Naive B cell (primary cell): ENCODE results near the gene BSN. TPM values are rescaled to one million over a fixed set of nuclear protein-coding genes. Genes with fewer than 3 reads are reported as not detected.

Experiments
- polyA plus RNA-seq, 6 donors: library from polyadenylated mRNA; unstranded; fragments of 300-500 nt; fragmentation: Illumina TruSeq; gene quantifications; one replicate each; pipeline ENCODE4 v1.2.3, GENCODE V29; 2021; ENCODE audit warnings: low read depth in 6 of 6

The BSN gene
- polyA plus RNA-seq, 6 donors from 2014 or later: not detected

Other genes with a start within 250 kb of the BSN start
- 10 to 100 TPM; 52.5 to 81.7 (median 60.9) TPM for gene USP4, start 214.4 kb upstream of the BSN start, polyA plus RNA-seq
- 100 to 1,000 TPM; 289 to 380 (median 329) TPM for gene GPX1, start 196.1 kb upstream of the BSN start, polyA plus RNA-seq
- 1,000 to 10,000 TPM in 1 of 6 donors, 100 to 1,000 TPM in 5; 695 to 1,035 (median 800) TPM for gene RHOA, start 142.5 kb upstream of the BSN start, polyA plus RNA-seq
- 10 to 100 TPM; 45.9 to 99.9 (median 58.6) TPM for gene TCTA, start 142.1 kb upstream of the BSN start, polyA plus RNA-seq
- gene AMT, start 132.0 kb upstream of the BSN start, polyA plus RNA-seq: 1 to 10 TPM in 3 of 6 donors, under 1 TPM in 3; 0.25 to 4.8 (median 1.2) TPM
- 10 to 100 TPM in 3 of 6 donors, 1 to 10 TPM in 3; 4.4 to 17.0 (median 9.4) TPM for gene NICN1, start 125.2 kb upstream of the BSN start, polyA plus RNA-seq
- gene DAG1, start 84.2 kb upstream of the BSN start, polyA plus RNA-seq: 1 to 10 TPM; 4.3 to 6.4 (median 5.2) TPM
- 100 to 1,000 TPM in 1 of 6 donors, 10 to 100 TPM in 5; 73.4 to 105 (median 82.2) TPM for gene APEH, start 119.9 kb downstream of the BSN start, polyA plus RNA-seq
- gene MST1, start 135.0 kb downstream of the BSN start, polyA plus RNA-seq: 1 to 10 TPM in 2 of 6 donors, under 1 TPM in 1, not detected in 3; 0.41 to 1.8 (median 1.1) TPM
- 10 to 100 TPM in 5 of 6 donors, 1 to 10 TPM in 1; 5.7 to 19.5 (median 11.0) TPM for gene RNF123, start 135.1 kb downstream of the BSN start, polyA plus RNA-seq
- under 1 TPM in 2 of 6 donors, not detected in 4; 0.30 to 0.77 TPM for gene AMIGO3, start 165.2 kb downstream of the BSN start, polyA plus RNA-seq
- 10 to 100 TPM; 11.5 to 22.0 (median 14.6) TPM for gene GMPPB, start 169.5 kb downstream of the BSN start, polyA plus RNA-seq
- gene IP6K1, start 232.1 kb downstream of the BSN start, polyA plus RNA-seq: 10 to 100 TPM; 16.2 to 23.9 (median 21.3) TPM
- not detected for gene CDHR4, start 245.4 kb downstream of the BSN start, polyA plus RNA-seq
- 10 to 100 TPM in 5 of 6 donors, 1 to 10 TPM in 1; 4.3 to 21.7 (median 15.4) TPM for gene INKA1, start 248.8 kb downstream of the BSN start, polyA plus RNA-seq